HFFc6 (cell line): Measurements from ENCODE around the gene CSNK1G3. TPM values are rescaled to one million over a fixed set of nuclear protein-coding genes. Genes with fewer than 3 reads are reported as not detected.
"Not testable (repeated sequence)": the region's sequence is repeated elsewhere in the genome, so short reads cannot be mapped to it uniquely, and the experiment has no call there.

Experiments used
- DNase-seq: peaks from one replicate; pipeline ENCODE4 v3.0.0-alpha.2; 2018
- H3K27ac Mint-ChIP-seq: 2 replicates; pipeline ENCODE4 v1.8.0; 2020; ENCODE audit warnings: mild to moderate bottlenecking, mixed read lengths
- H3K27me3 Mint-ChIP-seq: 2 replicates; pipeline ENCODE4 v1.8.0; 2021; ENCODE audit warnings: mild to moderate bottlenecking, moderate library complexity, mixed read lengths; ENCODE audit not compliant: insufficient read depth
- H3K36me3 Mint-ChIP-seq: 2 replicates; pipeline ENCODE4 v1.8.0; 2021; ENCODE audit warnings: low read depth, mixed read lengths
- H3K4me1 Mint-ChIP-seq: 2 replicates; pipeline ENCODE4 v1.8.0; 2020; ENCODE audit warnings: low read depth, mixed read lengths
- H3K4me3 Mint-ChIP-seq: 2 replicates; pipeline ENCODE4 v1.8.0; 2020; ENCODE audit warnings: mild to moderate bottlenecking, moderate library complexity, mixed read lengths
- H3K9me3 Mint-ChIP-seq: 2 replicates; pipeline ENCODE4 v1.8.0; 2020; ENCODE audit warnings: mild to moderate bottlenecking, mixed read lengths
- long read RNA-seq: library from polyadenylated mRNA; unstranded; transcript quantifications from one replicate; pipeline ENCODE4 v2.0.0, GENCODE V29; 2019
- total RNA-seq, 6 experiments: library from RNA; stranded (reverse); fragmentation: NEBNext Ultra II Directional; extraction: Animal tissue kit (Norgen Biotek cat#: 25700); gene quantifications; 2 replicates in 1 of 6; 3 replicates in 5 of 6; pipeline ENCODE4 v1.2.3, GENCODE V29; 2021
- TF ChIP-seq, protein P1 (sequence below): fragments of 200-600 bp; sonication (generic); IDR thresholded peaks from 2 replicates; pipeline ENCODE4 v1.5.0; 2021; ENCODE audit warnings: antibody characterized with exemption, mild to moderate bottlenecking

Gene CSNK1G3
- total RNA-seq, result 10 to 100 TPM; 28.9 to 40.0 (median 33.3) TPM
- long read RNA-seq, full-length matches to known transcripts, result 5 of 28 reads
- long read RNA-seq, partial matches to known transcripts, result 2 of 28 reads
- long read RNA-seq, other reads (novel, unspliced or antisense), result 21 of 28 reads

DNA sequence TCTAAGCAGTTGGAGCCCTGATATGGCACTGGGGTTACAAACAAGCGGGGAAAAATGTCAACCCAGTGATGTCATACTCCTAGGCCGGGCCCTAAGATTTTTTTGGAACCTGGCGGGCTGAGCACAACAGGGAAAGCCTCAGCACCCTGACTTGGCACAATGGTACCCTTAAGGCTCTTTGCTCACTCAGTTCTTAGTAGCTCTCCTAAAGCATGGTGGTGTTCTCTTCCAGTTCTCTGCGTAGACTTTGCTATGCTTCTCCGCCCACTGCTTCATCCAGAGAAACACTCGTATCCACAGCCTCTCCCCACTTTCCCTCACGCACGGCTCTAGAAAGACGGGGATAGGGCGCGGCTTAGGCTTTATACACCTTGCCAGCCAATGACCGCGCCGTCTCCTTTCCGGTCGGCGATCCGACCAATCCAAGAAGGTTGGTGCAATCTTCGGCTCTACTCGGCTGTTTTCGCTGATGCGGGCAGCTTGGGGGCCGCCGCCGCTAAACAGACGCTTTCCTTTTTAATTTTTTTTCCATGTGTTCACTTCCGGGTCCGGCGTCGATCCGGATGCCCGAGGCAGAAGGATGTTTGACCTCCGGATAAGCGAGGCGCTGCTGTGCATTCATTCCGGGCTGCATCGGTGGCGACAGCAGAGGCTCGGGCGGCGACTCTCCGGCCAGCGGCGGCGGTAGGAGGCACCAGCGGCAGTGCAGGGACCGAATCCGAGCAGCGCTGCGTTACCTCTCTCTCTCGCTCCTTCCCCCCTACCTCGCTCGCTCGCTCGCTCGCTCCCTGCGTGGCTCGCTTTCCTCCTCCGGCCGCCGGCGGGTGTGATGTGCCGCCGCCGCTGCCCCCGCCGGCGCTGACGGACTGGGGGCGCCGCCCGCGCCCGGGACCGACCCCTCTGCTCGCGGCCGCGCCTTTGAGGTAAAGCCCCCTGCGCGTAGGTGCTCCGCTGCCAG, at the start of gene CSNK1G3:
CSNK1G3 (plus strand) TSS at position 530 of the 958 bp plus-strand sequence. CDS start 33,487 bp downstream, outside the sequence.
- peak within 1 kb of the TSS; percentile 93 for H3K4me3 Mint-ChIP-seq
- no peaks in the 10 kb centered on the region for H3K36me3 Mint-ChIP-seq
- peak; percentile 98 for DNase-seq
- H3K9me3 Mint-ChIP-seq, result no peaks in the 10 kb centered on the region
- peaks cover 48% of the 10 kb centered on the region for H3K4me1 Mint-ChIP-seq
- peak within 1 kb of the TSS; percentile 95 for H3K27ac Mint-ChIP-seq
- TF ChIP-seq, protein P1, sequence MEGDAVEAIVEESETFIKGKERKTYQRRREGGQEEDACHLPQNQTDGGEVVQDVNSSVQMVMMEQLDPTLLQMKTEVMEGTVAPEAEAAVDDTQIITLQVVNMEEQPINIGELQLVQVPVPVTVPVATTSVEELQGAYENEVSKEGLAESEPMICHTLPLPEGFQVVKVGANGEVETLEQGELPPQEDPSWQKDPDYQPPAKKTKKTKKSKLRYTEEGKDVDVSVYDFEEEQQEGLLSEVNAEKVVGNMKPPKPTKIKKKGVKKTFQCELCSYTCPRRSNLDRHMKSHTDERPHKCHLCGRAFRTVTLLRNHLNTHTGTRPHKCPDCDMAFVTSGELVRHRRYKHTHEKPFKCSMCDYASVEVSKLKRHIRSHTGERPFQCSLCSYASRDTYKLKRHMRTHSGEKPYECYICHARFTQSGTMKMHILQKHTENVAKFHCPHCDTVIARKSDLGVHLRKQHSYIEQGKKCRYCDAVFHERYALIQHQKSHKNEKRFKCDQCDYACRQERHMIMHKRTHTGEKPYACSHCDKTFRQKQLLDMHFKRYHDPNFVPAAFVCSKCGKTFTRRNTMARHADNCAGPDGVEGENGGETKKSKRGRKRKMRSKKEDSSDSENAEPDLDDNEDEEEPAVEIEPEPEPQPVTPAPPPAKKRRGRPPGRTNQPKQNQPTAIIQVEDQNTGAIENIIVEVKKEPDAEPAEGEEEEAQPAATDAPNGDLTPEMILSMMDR, result peak; percentile 24; the same call in 1 of the 2 replicates
- peaks cover 8% of the 10 kb centered on the region for H3K27me3 Mint-ChIP-seq

DNA sequence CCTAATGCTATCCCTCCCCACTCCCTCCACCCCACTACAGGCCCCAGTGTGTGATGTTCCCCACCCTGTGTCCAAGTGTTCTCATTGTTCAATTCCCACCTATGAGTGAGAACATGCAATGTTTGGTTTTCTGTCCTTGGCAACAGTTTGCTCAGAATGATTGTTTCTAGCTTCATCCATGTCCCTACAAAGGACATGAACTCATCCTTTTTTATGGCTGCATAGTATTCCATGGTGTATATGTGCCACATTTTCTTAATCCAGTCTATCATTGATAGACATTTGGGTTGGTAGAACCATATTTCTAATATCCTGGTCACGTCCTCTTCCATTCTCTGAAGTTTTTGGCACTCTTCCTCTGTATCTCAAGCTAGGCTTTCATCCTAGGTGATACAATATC, 45.1 kb upstream of the CSNK1G3 start:
- H3K27me3 Mint-ChIP-seq, result not testable (repeated sequence)

DNA sequence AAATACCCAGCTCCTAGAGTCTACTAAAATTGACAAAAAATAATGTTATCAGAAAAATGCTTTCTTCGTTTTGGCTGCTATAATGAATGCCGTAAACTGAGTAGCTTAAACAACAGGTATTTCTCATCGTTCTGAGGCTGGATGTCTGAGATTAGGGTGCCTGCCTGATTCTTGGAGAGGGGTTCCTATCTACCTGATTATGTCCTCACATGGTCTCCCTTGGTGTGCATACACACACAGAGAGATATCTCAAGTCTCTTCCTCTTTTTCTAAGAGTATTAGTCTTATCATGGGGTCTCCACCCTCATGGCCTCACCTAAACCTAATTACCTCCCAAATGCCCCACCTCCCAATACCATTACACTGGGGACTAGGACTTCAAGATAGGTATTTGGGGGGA, 40.6 kb upstream of the CSNK1G3 start:
- Mint-ChIP-seq H3K27me3 (peaks cover 6% of the 10 kb centered on the region), H3K9me3 (no peaks in the 10 kb centered on the region), H3K36me3 (no peaks in the 10 kb centered on the region), H3K4me3 (no peak overlapping the region), H3K27ac (no peak overlapping the region), H3K4me1 (no peaks in the 10 kb centered on the region)
- DNase-seq, result no peak
- TF ChIP-seq, protein P1, result no peak

More for the DNA sequence above, 45.1 kb upstream of the CSNK1G3 start:
- H3K4me1 Mint-ChIP-seq, H3K36me3 Mint-ChIP-seq, DNase-seq, H3K9me3 Mint-ChIP-seq, H3K4me3 Mint-ChIP-seq, H3K27ac Mint-ChIP-seq: not testable (repeated sequence)

DNA sequence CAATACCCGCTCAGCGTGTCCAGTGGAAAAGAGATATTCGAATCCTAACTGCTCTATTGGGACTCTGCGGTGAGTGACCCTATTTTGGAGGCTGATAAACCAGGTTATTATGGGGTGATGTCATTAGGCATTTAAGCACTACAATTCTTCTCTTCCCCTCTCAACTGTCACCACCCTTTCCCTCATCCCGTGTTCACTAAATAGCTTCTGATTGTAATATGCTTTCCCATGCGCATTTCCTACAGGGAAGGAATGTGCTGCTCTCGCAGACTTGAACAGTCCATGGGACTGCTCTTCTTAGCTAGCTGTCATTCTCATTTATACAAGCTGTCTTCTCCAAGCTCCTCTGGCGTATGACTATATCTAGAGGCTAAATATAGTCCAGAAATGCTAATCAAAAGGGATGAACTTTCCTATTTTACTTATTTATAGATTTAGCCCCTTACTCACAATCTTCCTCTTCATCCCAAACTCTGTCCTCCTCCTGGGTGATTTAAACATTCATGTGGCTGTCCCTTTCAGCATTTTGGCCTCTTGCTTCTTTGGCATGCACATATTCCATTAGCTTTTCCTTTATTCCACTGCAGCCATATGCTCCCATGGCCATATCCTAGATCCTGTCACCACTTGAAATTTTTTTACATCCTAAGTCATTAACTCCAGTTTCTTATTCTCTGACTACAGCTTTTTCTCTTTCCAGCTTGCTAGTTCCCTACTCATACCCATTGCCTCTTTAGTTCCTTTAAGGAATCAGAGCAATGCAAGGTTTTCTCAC, 39.6 kb upstream of the CSNK1G3 start:
- TF ChIP-seq, protein P1, result no peak
- Mint-ChIP-seq H3K4me3 (no peak overlapping the region), H3K36me3 (no peaks in the 10 kb centered on the region), H3K9me3 (no peaks in the 10 kb centered on the region), H3K4me1 (no peaks in the 10 kb centered on the region), H3K27me3 (peaks cover 6% of the 10 kb centered on the region), H3K27ac (no peak overlapping the region)
- no peak for DNase-seq

DNA sequence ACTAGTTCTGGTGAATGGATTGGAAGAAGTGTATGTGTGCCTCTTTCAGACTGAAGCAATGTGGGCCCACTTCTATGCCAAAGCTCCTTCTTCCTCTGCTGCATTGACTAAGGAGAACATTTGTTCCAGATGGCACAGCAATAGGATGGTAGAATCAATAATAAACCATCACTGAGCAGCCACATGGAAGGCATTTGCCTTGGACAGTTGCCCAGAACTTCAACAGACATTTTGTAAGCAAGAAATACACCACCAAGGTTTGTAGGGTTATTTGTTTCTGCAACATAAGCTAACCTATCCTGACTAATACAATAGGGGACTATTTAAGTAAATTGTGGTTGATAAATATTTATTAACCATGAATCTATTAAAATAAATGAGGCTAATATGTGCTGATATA, 37.7 kb upstream of the CSNK1G3 start:
- no peak for DNase-seq

More for the DNA sequence above, 37.7 kb upstream of the CSNK1G3 start:
- Mint-ChIP-seq H3K4me3 (no peak overlapping the region), H3K36me3 (no peaks in the 10 kb centered on the region), H3K9me3 (no peaks in the 10 kb centered on the region), H3K27ac (no peak overlapping the region), H3K4me1 (no peaks in the 10 kb centered on the region), H3K27me3 (peaks cover 3% of the 10 kb centered on the region; the same call in 1 of the 2 replicates)
- TF ChIP-seq, protein P1, result no peak
